GM10248 (cell line): Measurements from ENCODE around the gene FIG4.
"Not testable (repeated sequence)": the region's sequence is repeated elsewhere in the genome, so short reads cannot be mapped to it uniquely, and the experiment has no call there.

Experiments used
- CTCF ChIA-PET: fragments of 300-600 bp; sonication (Branson Sonifier 250); formaldehyde crosslinking; extraction: SDS; loops from one replicate; lab custom pipeline; 2021; ENCODE audit warnings: antibody characterized with exemption; lab: Yijun Ruan, JAX
- POLR2A ChIA-PET: fragments of 350-650 bp; sonication (Branson Sonifier 250); formaldehyde crosslinking; extraction: SDS; loops from one replicate; lab custom pipeline; 2020; ENCODE audit warnings: antibody characterized with exemption; lab: Yijun Ruan, JAX
- DNase-seq: peaks from one replicate; pipeline ENCODE4 v3.0.0; 2012; ENCODE audit errors: extremely low spot score
- CTCF ChIP-seq: IDR thresholded peaks from 2 replicates; pipeline ENCODE4 v1.5.1; 2012; ENCODE audit warnings: mild to moderate bottlenecking, low read depth; ENCODE audit errors: extremely low read depth, missing control alignments, control extremely low read depth

FIG4 gene

GRCh38 chr6:109865968-109866367 lies 174.9 kb downstream of the FIG4 start:
- no peak for TF ChIP-seq CTCF
- ChIA-PET CTCF (interaction anchor here (0.7 to 0.8 kb wide), 2 partner anchors 10 to 31 kb away, joined by 3 to 4 read pairs; no protein-coding TSS in a partner anchor), POLR2A (no interaction called here)
- DNase-seq = no peak

- no peak for TF ChIP-seq CTCF
- POLR2A ChIA-PET = no interaction called here
- CTCF ChIA-PET = no interaction called here
- no peak for DNase-seq
Measured at GRCh38 chr6:109867009-109867969, 176.2 kb downstream of the FIG4 start.

- ChIA-PET POLR2A (no interaction called here), CTCF (no interaction called here)
- no peak for DNase-seq
- TF ChIP-seq CTCF = no peak
Measured at GRCh38 chr6:109867970-109868358, 176.9 kb downstream of the FIG4 start.

GRCh38 chr6:109869398-109870088 lies 178.4 kb downstream of the FIG4 start:
- CTCF ChIA-PET = interaction anchor here (1.7 kb wide), 1 partner anchor 10 kb away, joined by 5 read pairs; no protein-coding TSS in a partner anchor
- POLR2A ChIA-PET, DNase-seq: not testable (repeated sequence)

- POLR2A ChIA-PET = no interaction called here
- CTCF ChIA-PET = interaction anchor here (1.7 kb wide), 1 partner anchor 10 kb away, joined by 5 read pairs; no protein-coding TSS in a partner anchor
- no peak for DNase-seq
- TF ChIP-seq CTCF = no peak
Measured at GRCh38 chr6:109870089-109870410, 179.0 kb downstream of the FIG4 start.

- TF ChIP-seq CTCF = no peak
- DNase-seq = no peak
- POLR2A ChIA-PET = no interaction called here
- CTCF ChIA-PET = no interaction called here
Measured at GRCh38 chr6:109872549-109872948, 181.5 kb downstream of the FIG4 start.
